GM12878 (cell line): ENCODE measurements around the gene MYLK4.

Experiments
- EZH2 ChIP-seq: IDR thresholded peaks from 2 replicates; pipeline ENCODE4 v1.6.1; 2012; ENCODE audit warnings: low read depth, mild to moderate bottlenecking, control low read depth, inconsistent platforms, low read length, borderline replicate concordance; ENCODE audit not compliant: control insufficient read depth
- NR2F1 ChIP-seq: fragments of 450-650 bp; conservative IDR thresholded peaks from 2 replicates; pipeline ENCODE4 v1.6.1; 2017; ENCODE audit warnings: mild to moderate bottlenecking
- POLR2A ChIP-seq: IDR thresholded peaks from 2 replicates; pipeline ENCODE4 v1.6.1; 2011; ENCODE audit warnings: low read depth, mild to moderate bottlenecking, low read length
- SMC3 ChIP-seq: IDR thresholded peaks from 2 replicates; pipeline ENCODE4 v1.6.1; 2011; ENCODE audit warnings: low read length, improper control_type of control experiment, borderline replicate concordance
- YY1 ChIP-seq: IDR thresholded peaks from 2 replicates; pipeline ENCODE4 v1.6.1; 2011; ENCODE audit warnings: low read depth, mild to moderate bottlenecking, low read length

DNA sequence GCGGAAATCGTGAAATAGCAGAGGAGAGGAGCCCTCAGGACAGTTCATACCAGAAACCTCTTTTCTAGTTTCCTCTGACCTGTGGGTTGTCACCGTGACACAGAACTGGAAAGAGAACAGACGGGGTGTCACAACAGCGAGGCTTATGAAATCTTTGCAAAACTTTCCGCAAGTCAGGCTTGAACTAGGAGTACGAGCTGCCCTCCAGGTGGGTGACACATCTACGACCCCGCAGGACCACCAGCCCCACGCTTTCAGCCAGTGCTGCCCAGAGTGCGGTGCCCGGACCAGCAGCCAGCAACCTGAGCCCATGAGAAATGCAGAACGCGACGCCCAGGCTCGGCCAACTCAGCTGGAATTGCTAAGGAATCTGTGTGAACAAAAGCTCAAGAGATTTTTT, 45.2 kb upstream of the MYLK4 start:
- no peak for TF ChIP-seq SMC3
- TF ChIP-seq EZH2, result no peak
- no peak for TF ChIP-seq YY1
- TF ChIP-seq POLR2A, result no peak
- TF ChIP-seq NR2F1, result no peak
